ENCODE results near the gene EPHB4.

DNA sequence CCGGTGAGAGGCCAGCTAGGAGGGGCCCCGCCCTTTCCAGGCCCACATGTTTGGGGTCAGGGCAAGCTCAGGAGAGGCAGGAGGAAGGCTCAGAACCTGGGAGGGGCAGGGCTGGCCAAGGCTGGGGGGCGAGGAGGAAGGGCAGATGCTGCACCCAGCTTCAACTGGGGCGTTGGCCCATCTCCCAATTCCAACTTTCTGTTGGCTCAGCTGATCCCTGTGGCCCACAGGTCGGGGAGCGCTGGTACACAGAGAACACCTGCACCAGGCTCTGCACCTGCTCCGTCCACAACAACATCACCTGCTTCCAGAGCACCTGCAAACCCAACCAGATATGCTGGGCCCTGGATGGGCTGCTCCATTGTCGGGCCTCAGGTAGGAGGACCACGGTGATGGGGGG lies 53.8 kb downstream of the EPHB4 start:
- TF ChIP-seq, protein P1, sequence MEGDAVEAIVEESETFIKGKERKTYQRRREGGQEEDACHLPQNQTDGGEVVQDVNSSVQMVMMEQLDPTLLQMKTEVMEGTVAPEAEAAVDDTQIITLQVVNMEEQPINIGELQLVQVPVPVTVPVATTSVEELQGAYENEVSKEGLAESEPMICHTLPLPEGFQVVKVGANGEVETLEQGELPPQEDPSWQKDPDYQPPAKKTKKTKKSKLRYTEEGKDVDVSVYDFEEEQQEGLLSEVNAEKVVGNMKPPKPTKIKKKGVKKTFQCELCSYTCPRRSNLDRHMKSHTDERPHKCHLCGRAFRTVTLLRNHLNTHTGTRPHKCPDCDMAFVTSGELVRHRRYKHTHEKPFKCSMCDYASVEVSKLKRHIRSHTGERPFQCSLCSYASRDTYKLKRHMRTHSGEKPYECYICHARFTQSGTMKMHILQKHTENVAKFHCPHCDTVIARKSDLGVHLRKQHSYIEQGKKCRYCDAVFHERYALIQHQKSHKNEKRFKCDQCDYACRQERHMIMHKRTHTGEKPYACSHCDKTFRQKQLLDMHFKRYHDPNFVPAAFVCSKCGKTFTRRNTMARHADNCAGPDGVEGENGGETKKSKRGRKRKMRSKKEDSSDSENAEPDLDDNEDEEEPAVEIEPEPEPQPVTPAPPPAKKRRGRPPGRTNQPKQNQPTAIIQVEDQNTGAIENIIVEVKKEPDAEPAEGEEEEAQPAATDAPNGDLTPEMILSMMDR (IDR thresholded peaks at IDR 0.05): no peak
- no peak for TF ChIP-seq POLR2A (IDR thresholded peaks at IDR 0.05)
